Putamen (tissue), 1 donor: ENCODE measurements around the gene MTIF2.
"Not testable (repeated sequence)": the region's sequence is repeated elsewhere in the genome, so short reads cannot be mapped to it uniquely, and the experiment has no call there.

Experiments used
- DNase-seq: peaks from one replicate; pipeline ENCODE4 v3.0.0-alpha.2; 2016; ENCODE audit warnings: low spot score

MTIF2 gene

DNA sequence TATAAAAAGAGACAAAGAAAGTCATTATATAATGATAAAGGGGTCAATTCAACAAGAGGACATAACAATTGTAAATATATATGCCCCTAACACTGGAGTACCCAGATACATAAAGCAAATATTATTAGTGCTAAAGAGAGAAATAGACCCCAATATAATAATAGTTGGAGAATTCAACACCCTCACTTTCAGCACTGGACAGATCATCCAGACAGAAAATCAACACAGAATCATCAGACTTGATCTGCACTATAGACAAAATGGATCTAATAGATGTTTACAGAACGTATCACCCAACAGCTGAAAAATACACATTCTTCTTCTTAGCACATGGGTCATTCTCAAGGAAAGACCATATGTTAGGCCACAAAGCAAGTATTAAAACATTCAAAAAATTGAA, 68.6 kb downstream of the MTIF2 start:
- no peak for DNase-seq

DNA sequence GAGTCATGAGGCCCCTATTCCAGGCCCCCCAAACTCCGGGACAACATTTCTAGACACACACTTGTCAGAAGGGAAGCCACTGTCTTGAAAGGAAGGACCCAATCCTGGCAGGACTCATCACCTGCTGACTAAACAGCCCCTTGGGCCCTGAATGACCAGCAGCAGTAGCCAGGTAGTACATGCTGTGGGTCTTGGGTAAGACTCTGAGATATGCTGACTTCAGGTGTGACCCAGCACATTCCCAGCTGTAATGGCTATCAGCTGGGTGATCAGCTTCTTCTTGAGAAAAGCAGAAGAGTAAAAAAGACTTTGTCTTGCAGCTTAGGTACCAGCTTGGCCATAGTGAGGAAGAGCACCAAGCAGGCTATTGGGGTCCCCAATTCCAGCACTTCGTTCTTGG, 72.5 kb downstream of the MTIF2 start:
- no peak for DNase-seq

GRCh38 chr2:55191888-55192287, 77.1 kb downstream of the MTIF2 start:
- not testable (repeated sequence) for DNase-seq

DNA sequence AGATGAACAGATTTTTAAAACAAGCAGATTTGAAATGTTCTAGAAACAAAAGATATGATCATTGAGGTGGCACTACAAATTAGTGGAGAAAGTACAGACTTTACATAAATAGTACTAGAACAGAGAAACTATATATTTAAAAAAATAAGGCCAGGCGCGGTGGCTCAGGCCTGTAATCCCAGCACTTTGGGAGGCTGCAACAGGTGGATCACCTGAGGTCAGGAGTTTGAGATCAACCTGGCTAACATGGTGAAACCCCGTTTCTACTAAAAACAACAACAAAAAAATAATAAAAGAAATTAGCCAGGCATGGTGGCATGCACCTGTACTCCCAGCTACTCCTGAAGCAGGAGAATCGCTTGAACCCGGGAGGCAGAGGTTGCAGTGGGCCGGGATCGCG, 82.2 kb downstream of the MTIF2 start:
- not testable (repeated sequence) for DNase-seq
